GM10248 (cell line): ENCODE results near the gene EXOC6.

Experiments used
- CTCF ChIA-PET: fragments of 300-600 bp; sonication (Branson Sonifier 250); formaldehyde crosslinking; extraction: SDS; loops from one replicate; lab custom pipeline; 2021; ENCODE audit warnings: antibody characterized with exemption; lab: Yijun Ruan, JAX
- POLR2A ChIA-PET: fragments of 350-650 bp; sonication (Branson Sonifier 250); formaldehyde crosslinking; extraction: SDS; loops from one replicate; lab custom pipeline; 2020; ENCODE audit warnings: antibody characterized with exemption; lab: Yijun Ruan, JAX
- DNase-seq: peaks from one replicate; pipeline ENCODE4 v3.0.0; 2012; ENCODE audit errors: extremely low spot score
- CTCF ChIP-seq: IDR thresholded peaks from 2 replicates; pipeline ENCODE4 v1.5.1; 2012; ENCODE audit warnings: mild to moderate bottlenecking, low read depth; ENCODE audit errors: extremely low read depth, missing control alignments, control extremely low read depth

The EXOC6 gene

GRCh38 chr10:92839191-92840085 is 8.9 kb upstream of the EXOC6 start:
- TF ChIP-seq CTCF, result peak; percentile 23
- ChIA-PET POLR2A (no interaction called here), CTCF (interaction anchor here (1.4 to 13.5 kb wide), 5 partner anchors 8 to 67 kb away, joined by 3 to 140 read pairs (median 4); partner anchors contain the start of gene EXOC6)
- DNase-seq, result peak; percentile 25

GRCh38 chr10:92844746-92845145 is 3.6 kb upstream of the EXOC6 start:
- no peak for TF ChIP-seq CTCF
- no peak for DNase-seq
- POLR2A ChIA-PET, result no interaction called here
- CTCF ChIA-PET, result interaction anchor here (2.6 to 13.2 kb wide), 5 partner anchors 8 to 36 kb away, joined by 8 to 140 read pairs (median 17); no protein-coding TSS in a partner anchor

- ChIA-PET POLR2A (no interaction called here), CTCF (interaction anchor here (1.8 to 13.2 kb wide), 2 partner anchors 13 to 35 kb away, joined by 6 to 140 read pairs; no protein-coding TSS in a partner anchor)
- no peak for TF ChIP-seq CTCF
- DNase-seq, result no peak
These were observed 2.4 kb upstream of the EXOC6 start for GRCh38 chr10:92845921-92846320.

- ChIA-PET POLR2A (no interaction called here), CTCF (interaction anchor here (1.8 to 13.2 kb wide), 2 partner anchors 13 to 34 kb away, joined by 6 to 140 read pairs; no protein-coding TSS in a partner anchor)
- no peak for DNase-seq
- no peak for TF ChIP-seq CTCF
These were observed 2.0 kb upstream of the EXOC6 start for GRCh38 chr10:92846344-92846743.

- ChIA-PET CTCF (interaction anchor here (0.8 to 13.2 kb wide), 3 partner anchors 14 to 256 kb away, joined by 3 to 140 read pairs (median 6); no protein-coding TSS in a partner anchor), POLR2A (no interaction called here)
- no peak for DNase-seq
- TF ChIP-seq CTCF, result no peak
These were observed 1.5 kb upstream of the EXOC6 start for GRCh38 chr10:92846854-92847201.

- no peak for DNase-seq
- CTCF ChIA-PET, result interaction anchor here (0.8 to 13.2 kb wide), 7 partner anchors 14 to 330 kb away, joined by 3 to 140 read pairs (median 5); no protein-coding TSS in a partner anchor
- no peak for TF ChIP-seq CTCF
- POLR2A ChIA-PET, result interaction anchor here (1.3 kb wide), 1 partner anchor 255 kb away, joined by 3 read pairs; no protein-coding TSS in a partner anchor
These were observed 987 bp upstream of the EXOC6 start for GRCh38 chr10:92847202-92847864.
